Stimulated activated naive CD8-positive, alpha-beta T cell treated with anti-CD3 and anti-CD28 coated beads, Interleukin-15, Interleukin-2, amounts not matched to agents 100 ng/mL and 50 ng/mL, for 24 hours (primary cell): ENCODE results near the gene JAG2.
"Not testable (repeated sequence)": the region's sequence is repeated elsewhere in the genome, so short reads cannot be mapped to it uniquely, and the experiment has no call there.

Source experiments
- H3K27ac Mint-ChIP-seq: one replicate; pipeline ENCODE4 v1.8.0; 2021; ENCODE audit warnings: mild to moderate bottlenecking, mixed read lengths
- H3K27me3 Mint-ChIP-seq: one replicate; pipeline ENCODE4 v1.8.0; 2021; ENCODE audit warnings: mixed read lengths
- H3K36me3 Mint-ChIP-seq: one replicate; pipeline ENCODE4 v1.8.0; 2021; ENCODE audit warnings: low read depth, mixed read lengths
- H3K4me1 Mint-ChIP-seq: one replicate; pipeline ENCODE4 v1.8.0; 2021; ENCODE audit warnings: low read depth, mixed read lengths
- H3K4me3 Mint-ChIP-seq: one replicate; pipeline ENCODE4 v1.8.0; 2021; ENCODE audit warnings: mild to moderate bottlenecking, mixed read lengths
- H3K9me3 Mint-ChIP-seq: one replicate; pipeline ENCODE4 v1.8.0; 2021; ENCODE audit warnings: mixed read lengths

The JAG2 gene

DNA sequence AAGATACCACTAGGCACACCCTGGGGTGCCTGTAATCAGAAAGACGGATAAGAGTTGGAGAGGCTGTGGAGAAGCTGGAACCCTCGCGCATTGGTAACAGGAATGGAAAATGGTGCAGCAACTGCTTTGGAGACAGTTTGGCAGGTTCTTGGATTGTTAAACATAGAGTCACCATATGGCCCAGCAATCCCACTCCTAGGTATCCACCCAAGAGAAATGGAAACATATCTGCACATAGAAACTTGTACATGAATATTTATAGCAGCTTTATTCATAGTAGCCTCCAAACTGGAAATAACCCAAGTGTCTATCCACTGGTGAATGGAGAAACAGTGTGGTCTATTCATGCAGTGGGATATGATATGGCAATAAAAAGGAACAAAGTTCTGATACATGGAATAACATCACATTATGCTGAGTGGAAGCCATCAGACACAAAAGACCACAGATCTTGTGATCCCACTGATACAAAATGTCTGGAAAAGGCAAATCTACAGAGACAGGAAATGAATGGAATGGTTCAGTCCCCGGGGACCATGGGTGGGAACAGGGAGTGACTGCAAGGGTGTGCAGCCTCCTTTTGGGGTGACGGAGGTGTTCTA is 45.4 kb downstream of the JAG2 start:
- Mint-ChIP-seq H3K4me1 (no peaks in the 10 kb centered on the region), H3K4me3 (no peak overlapping the region), H3K9me3 (peaks cover 16% of the 10 kb centered on the region), H3K27me3 (peaks cover 27% of the 10 kb centered on the region), H3K36me3 (no peaks in the 10 kb centered on the region), H3K27ac (no peak overlapping the region)

DNA sequence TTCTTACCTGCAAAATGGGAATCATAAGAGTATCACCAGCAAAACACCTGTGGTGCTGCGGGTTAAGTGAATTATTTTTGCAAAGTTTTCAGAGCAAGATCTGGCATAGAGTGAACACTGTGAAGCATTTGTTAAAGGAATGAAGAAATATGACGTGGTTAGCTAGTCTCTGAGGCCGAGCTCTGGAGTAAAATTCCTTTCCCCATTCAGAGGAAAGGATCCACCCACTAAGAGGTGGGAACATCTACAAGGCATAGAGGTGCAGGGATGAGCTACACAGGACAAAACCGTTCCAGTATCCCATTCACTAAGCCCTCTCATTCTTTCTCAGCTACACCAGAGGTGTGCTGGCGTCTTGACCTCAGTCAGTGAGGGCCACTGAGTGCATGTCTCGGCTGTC is 48.5 kb downstream of the JAG2 start:
- Mint-ChIP-seq H3K4me3 (no peak overlapping the region), H3K9me3 (peaks cover 16% of the 10 kb centered on the region), H3K4me1 (no peaks in the 10 kb centered on the region), H3K27me3 (peaks cover 27% of the 10 kb centered on the region), H3K27ac (no peak overlapping the region), H3K36me3 (no peaks in the 10 kb centered on the region)

DNA sequence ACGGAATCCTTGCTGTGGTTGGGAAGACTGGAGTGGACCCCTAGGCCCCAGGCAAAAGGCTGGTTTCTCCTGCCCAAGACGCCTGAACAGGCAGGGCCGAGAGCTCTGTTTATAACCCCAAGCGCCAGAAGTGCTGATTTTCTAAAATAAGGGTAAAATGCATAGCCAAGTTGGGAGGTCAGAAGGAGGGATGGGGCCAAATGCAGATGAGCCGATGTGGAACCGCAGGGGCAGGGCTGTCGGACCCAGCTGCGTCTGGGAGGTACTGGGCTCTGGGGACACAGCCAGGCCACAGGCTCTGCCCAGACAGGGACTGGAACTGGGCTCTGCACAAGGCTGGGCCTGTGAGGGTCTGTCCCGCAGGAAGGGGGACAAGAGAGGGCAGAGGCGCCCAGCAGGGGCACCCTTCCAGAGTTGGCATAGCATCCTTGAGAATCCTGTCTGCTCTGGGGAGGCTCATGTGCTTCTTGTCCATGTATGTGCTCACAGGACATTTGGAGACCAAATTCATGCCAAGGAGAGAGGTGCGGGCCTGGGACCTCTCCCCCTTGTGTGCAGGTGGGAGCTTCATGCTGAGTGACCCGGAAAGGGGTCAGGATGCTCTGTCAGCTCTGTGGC is 49.1 kb downstream of the JAG2 start:
- H3K27me3 Mint-ChIP-seq, result peaks cover 27% of the 10 kb centered on the region
- no peak overlapping the region for H3K27ac Mint-ChIP-seq
- H3K4me3 Mint-ChIP-seq, result no peak overlapping the region
- H3K9me3 Mint-ChIP-seq, result peaks cover 16% of the 10 kb centered on the region
- no peaks in the 10 kb centered on the region for H3K36me3 Mint-ChIP-seq
- no peaks in the 10 kb centered on the region for H3K4me1 Mint-ChIP-seq

DNA sequence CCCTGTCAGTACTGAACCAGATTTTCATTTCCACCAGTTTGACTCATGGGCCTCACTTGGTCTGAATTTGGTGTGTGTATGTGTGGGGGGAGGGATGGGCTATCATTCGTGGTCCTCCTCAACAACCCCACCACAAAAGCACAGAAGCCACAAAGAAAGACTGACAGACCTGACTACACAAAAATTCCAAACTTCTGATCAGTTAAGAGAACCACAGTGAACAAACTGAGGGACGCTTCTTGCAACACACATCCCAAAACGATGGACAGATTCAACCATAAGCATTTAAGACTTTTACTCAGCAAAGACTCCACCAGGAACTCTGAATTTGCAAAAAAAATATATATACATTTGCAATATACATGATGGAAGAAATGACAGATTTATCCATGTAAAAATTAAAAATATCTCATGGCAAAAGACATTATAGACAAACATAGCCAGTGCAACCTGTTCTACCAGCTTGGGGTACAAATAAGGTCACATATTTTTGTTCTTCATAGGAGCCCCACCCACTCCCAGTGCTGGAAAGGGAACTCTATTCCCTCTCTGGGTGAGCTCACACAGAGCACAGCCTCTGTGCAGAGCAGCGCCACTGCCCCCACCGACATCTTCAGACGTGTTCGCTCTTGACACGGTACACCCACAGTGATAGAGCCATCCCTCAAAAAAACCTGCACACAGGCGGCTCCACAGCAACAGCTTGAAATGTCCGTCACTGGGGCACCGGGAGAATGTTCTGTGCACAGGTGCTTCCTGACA is 49.7 kb downstream of the JAG2 start:
- no peaks in the 10 kb centered on the region for H3K4me1 Mint-ChIP-seq
- H3K36me3 Mint-ChIP-seq, result no peaks in the 10 kb centered on the region
- H3K4me3 Mint-ChIP-seq, result no peak overlapping the region
- peaks cover 27% of the 10 kb centered on the region for H3K27me3 Mint-ChIP-seq
- H3K27ac Mint-ChIP-seq, result no peak overlapping the region
- H3K9me3 Mint-ChIP-seq, result peaks cover 16% of the 10 kb centered on the region

DNA sequence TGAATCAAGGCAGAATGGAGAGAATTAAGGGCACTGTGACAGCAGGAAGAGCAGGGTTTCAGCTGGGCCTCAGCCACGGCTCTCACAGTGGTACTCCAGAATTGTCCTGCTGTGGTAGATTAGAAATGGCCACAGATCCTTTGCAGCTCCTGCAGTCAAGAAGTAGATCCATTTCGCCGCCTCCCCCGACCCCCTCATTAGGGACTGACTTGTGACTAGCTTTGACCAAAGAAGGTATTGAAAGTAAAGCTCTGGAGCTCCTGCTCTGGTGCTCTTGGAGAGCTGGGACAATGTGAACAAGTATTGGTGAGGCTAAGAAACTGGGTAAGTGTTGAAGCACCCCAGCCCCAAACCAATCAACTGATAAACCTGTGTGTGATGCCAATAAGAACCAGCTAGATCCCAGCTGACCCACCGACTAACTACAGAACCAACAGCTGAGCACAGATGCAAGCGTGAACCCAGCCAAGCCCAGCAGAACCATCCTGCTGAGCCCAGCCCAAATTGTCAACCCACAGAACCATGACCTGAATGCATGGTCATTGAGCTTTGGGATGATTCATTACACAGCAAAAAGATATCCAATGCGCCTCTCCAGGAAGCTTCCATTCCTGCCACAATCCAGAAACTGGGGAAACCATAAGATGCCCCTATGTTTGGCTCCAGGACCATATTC is 50.7 kb downstream of the JAG2 start:
- Mint-ChIP-seq H3K27me3 (peaks cover 18% of the 10 kb centered on the region), H3K36me3 (no peaks in the 10 kb centered on the region), H3K27ac (no peak overlapping the region), H3K4me3 (no peak overlapping the region), H3K4me1 (no peaks in the 10 kb centered on the region), H3K9me3 (peaks cover 16% of the 10 kb centered on the region)

DNA sequence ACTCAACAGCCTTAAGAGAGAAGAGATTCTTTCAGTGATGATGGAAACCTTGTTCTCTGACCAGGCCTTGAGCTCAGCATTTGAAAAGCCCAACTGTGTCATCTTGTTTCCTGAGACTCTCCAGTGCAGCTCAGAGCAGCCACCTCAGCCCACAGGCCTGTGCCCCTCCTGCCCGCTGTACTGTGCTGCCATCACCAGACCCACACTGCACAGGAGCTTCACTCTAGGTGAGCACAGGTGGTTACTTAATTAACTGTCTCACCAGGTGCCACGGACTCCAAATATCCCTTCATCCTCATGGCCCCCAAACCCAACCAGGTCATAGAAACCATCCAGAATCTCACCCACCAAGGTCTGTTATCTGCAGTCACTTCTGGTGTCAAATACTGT is 51.3 kb downstream of the JAG2 start:
- Mint-ChIP-seq H3K4me1 (no peaks in the 10 kb centered on the region), H3K9me3 (peaks cover 15% of the 10 kb centered on the region), H3K36me3 (no peaks in the 10 kb centered on the region), H3K27ac (no peak overlapping the region), H3K4me3 (no peak overlapping the region), H3K27me3 (peaks cover 13% of the 10 kb centered on the region)

DNA sequence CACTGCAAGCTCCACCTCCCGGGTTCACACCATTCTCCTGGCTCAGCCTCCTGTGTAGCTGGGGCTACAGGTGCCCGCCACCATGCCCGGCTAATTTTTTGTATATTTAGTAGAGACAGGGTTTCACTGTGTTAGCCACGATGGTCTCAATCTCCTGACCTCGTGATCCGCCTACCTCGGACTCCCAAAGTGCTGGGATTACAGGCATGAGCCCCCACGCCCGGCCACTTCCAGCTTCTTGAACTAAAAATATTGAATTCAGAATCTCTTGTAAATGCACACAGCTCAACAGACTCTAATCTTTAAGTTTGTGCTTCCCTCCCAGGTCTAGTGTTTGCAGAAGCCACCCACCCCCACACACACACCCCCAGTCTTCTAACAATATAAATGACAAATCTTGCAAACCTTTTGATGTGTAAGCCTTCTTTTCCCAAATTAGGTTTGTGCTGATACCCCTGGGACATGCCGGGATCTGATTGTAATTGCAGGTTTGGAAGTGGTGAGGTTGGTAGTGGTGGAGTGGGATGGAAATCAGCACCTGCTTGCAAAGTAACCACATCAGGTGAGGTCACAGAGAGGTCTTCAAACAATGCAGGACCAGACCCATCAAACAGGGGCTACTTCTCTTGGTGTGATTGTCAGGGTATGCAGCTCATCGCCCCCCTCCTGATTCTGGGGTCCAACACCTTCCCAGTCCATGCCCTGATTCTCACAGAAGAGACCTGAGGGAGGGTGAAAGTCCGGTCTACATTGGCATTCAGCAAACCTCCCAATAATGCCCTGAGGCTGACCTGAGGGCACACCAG is 51.9 kb downstream of the JAG2 start:
- Mint-ChIP-seq H3K27me3 (peaks cover 9% of the 10 kb centered on the region), H3K4me3 (no peak overlapping the region), H3K27ac (no peak overlapping the region), H3K4me1 (no peaks in the 10 kb centered on the region), H3K36me3 (no peaks in the 10 kb centered on the region), H3K9me3 (peaks cover 11% of the 10 kb centered on the region)

DNA sequence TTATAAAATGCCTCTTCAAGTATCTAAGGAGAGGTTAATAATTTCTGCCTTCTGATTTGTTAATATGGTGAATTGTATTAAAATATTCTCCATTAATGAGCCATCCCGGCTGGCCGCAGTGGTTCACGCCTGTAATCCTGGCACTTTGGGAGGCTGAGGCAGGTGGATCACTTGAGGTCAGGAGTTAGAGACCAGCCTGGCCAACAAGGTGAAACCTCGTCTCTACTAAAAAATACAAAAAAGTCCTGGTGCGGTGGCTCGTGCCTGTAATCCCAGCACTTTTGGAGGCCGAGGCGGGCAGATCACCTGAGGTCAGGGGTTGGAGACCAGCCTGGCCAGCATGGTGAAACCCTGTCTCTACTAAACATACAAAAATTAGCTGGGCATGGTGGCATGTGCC is 59.3 kb downstream of the JAG2 start:
- H3K4me1 Mint-ChIP-seq, H3K9me3 Mint-ChIP-seq, H3K36me3 Mint-ChIP-seq, H3K27ac Mint-ChIP-seq, H3K4me3 Mint-ChIP-seq: not testable (repeated sequence)
- peaks cover 21% of the 10 kb centered on the region for H3K27me3 Mint-ChIP-seq

DNA sequence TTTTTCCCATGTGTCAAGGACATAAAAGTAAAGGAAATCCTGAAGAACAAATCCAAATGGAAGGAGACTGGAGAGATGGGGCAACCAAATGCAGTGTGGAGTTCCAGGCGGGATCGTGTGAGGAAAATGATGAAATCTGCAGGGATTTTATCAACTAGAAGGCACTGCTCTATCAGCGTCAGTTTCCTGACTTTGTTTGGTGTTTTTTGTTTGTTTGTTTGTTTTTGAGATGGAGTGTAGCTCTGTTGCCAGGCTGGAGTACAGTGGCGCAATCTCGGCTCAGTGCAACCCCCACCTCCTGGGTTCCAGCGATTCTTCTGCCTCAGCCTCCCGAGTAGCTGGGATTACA is 60.1 kb downstream of the JAG2 start:
- Mint-ChIP-seq H3K4me1 (no peaks in the 10 kb centered on the region), H3K9me3 (no peaks in the 10 kb centered on the region), H3K4me3 (no peak overlapping the region)

DNA sequence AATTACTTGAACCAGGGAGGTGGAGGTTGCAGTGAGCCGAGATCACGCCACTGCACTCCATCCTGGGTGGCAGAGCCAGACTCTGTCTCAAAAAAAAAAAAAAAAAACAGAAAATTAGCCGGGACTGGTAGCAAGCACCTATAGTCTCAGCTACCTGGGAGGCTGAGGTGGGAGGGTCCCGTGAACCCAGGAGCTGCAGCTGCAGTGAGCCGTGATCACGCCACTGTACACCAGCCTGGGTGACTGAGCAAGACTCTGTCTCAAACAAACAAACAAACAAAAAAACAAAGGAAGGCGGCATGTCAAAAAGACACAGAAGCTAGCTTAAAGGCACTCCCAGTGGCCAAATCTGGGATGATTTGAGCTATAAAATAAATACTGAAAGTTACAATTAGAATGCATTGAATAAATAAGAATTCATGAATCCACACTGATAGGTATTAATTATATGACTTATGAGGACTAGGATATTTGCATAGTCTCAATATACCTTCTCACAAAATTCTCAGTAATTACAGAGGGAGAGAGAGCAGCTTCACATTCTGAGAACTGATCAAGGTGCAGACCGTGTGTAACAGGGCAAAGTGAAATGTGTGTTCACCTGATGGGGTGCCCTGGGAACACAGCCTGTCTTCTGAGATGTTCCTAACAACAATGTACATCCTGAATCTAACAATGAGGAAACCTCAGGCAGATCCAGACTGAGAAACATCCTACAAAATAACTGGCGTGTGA is 60.6 kb downstream of the JAG2 start:
- peaks cover 30% of the 10 kb centered on the region for H3K27me3 Mint-ChIP-seq
- no peak overlapping the region for H3K27ac Mint-ChIP-seq
- no peaks in the 10 kb centered on the region for H3K36me3 Mint-ChIP-seq
- H3K4me1 Mint-ChIP-seq, result no peaks in the 10 kb centered on the region
- H3K9me3 Mint-ChIP-seq, result no peaks in the 10 kb centered on the region
- no peak overlapping the region for H3K4me3 Mint-ChIP-seq

More for the DNA sequence above, 60.1 kb downstream of the JAG2 start:
- no peak overlapping the region for H3K27ac Mint-ChIP-seq
- no peaks in the 10 kb centered on the region for H3K36me3 Mint-ChIP-seq
- H3K27me3 Mint-ChIP-seq, result peaks cover 29% of the 10 kb centered on the region

DNA sequence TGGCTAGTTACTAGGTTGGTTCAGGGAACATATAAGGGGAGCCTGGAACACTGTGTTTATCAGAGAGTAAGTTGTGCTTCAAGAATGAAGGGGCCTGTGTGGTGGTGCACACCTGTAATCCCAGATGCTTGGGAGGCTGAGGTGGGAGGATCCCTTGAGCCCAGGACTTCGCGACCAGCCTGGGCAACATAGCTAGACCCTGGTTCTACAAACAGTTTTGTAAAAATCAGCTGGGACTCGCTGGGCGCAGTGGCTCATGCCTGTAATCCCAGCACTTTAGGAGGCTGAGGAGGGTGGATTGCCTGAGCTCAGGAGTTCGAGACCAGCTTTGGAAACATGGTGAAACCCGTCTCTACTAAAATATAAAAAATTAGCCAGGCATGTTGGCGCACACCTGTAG is 61.2 kb downstream of the JAG2 start:
- no peaks in the 10 kb centered on the region for H3K36me3 Mint-ChIP-seq
- H3K27me3 Mint-ChIP-seq, result peaks cover 30% of the 10 kb centered on the region
- H3K9me3 Mint-ChIP-seq, result no peaks in the 10 kb centered on the region
- no peak overlapping the region for H3K4me3 Mint-ChIP-seq
- no peak overlapping the region for H3K27ac Mint-ChIP-seq
- no peaks in the 10 kb centered on the region for H3K4me1 Mint-ChIP-seq

DNA sequence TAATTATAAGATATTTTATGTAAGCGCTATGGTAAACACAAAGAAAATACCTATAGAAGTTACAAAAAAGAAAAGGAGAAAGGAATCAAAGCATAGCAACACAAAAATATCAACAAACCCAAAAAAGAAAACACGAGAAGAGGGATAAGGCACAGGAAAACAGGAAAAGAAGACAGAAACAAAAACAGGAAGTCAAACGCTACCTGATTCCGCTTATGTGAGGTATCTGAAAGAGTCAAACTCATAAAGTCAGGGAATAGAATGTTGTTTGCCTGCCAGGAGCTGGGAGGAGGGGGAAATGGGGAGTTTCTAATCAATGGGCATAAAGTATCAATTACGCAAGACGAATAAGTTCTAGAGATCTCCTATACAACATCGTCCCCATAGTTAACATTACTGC is 63.4 kb downstream of the JAG2 start:
- Mint-ChIP-seq H3K36me3 (no peaks in the 10 kb centered on the region), H3K27ac (no peak overlapping the region), H3K4me3 (no peak overlapping the region), H3K9me3 (no peaks in the 10 kb centered on the region), H3K27me3 (peaks cover 34% of the 10 kb centered on the region), H3K4me1 (no peaks in the 10 kb centered on the region)

DNA sequence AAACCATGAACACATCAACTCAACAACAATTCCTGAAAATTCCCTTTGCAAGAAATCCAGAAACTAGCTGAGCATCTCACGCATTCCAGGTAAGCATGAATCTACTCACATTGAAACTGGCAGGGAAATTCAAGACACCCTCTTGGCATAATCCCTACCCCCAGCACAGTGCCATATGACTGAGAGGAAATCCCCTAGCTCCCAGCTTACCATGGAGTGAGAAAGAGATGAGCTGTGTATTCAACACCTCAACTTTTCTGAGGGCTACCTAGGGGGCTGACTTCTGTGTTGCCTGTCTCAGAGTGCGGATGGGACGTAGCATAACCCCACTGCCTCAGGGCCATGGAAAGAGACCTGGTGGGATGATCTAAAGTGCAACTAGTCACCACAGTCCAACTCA is 65.7 kb downstream of the JAG2 start:
- Mint-ChIP-seq H3K36me3 (peaks cover 4% of the 10 kb centered on the region), H3K4me1 (no peaks in the 10 kb centered on the region), H3K4me3 (no peak overlapping the region), H3K9me3 (no peaks in the 10 kb centered on the region), H3K27me3 (peaks cover 34% of the 10 kb centered on the region), H3K27ac (no peak overlapping the region)

DNA sequence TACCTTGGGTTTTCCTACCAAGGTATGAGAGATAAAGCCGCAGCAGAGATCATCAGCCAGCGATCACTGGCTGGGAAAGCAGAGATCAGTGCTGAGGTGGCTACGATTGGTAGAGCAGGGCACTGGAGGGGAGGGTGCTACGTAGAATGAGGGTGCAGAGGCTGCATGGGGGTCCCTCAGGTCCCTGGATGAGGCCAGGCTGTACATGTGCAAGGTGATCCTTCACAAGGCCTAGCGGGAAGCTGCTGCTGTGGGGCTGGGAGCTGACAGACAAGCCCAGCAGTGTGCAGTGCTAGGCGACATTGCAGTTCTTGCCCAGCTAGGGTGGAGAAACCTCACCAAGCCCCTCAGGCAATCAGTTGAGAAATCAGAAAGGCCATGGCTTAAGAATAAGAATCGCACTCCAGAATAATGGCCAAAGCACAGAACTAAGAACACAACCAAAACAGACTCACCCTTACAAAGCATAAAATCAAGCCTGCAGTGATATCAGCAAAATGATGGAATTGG is 66.2 kb downstream of the JAG2 start:
- H3K27me3 Mint-ChIP-seq, result peaks cover 34% of the 10 kb centered on the region
- H3K9me3 Mint-ChIP-seq, result no peaks in the 10 kb centered on the region
- no peaks in the 10 kb centered on the region for H3K4me1 Mint-ChIP-seq
- H3K4me3 Mint-ChIP-seq, result no peak overlapping the region
- H3K36me3 Mint-ChIP-seq, result peaks cover 4% of the 10 kb centered on the region
- H3K27ac Mint-ChIP-seq, result no peak overlapping the region
